H4 (cell line): ENCODE results near the gene TBCD. TPM values are rescaled to one million over a fixed set of nuclear protein-coding genes. Genes with fewer than 3 reads are reported as not detected.

ENCODE experiments used
- DNase-seq: peaks from one replicate; pipeline ENCODE4 v3.0.0-alpha.2; 2015; ENCODE audit warnings: low spot score
- total RNA-seq: library from RNA; depleted of rRNA; stranded (reverse); fragments of >200 nt; shearing (Covaris generic); gene quantifications from 2 replicates; pipeline ENCODE4 v1.2.3, GENCODE V29; 2014

Gene TBCD
- total RNA-seq, 1 experiment from 2014 or later, result 17.6 TPM

- no peak for DNase-seq
Measured at GRCh38 chr17:82832881-82833475, 81.1 kb downstream of the TBCD start.

GRCh38 chr17:82835122-82835521, 83.3 kb downstream of the TBCD start:
- no peak for DNase-seq

- DNase-seq, result no peak
Measured at GRCh38 chr17:82835766-82836512, 84.1 kb downstream of the TBCD start.

- DNase-seq, result no peak
Measured at GRCh38 chr17:82836823-82837357, 85.0 kb downstream of the TBCD start.

GRCh38 chr17:82837586-82838320, 85.9 kb downstream of the TBCD start:
- DNase-seq, result no peak

- DNase-seq, result peak; percentile 40
Measured at GRCh38 chr17:82838386-82839063, 86.7 kb downstream of the TBCD start.

- DNase-seq, result no peak
Measured at GRCh38 chr17:82839617-82840292, 87.9 kb downstream of the TBCD start, which contains the start of gene ZNF750. ZNF750 (minus strand) TSS chr17:82840022; CDS start chr17:82832454, 7,568 bp downstream.

- no peak for DNase-seq
Measured at GRCh38 chr17:82840431-82840831, 88.6 kb downstream of the TBCD start.

- DNase-seq, result no peak
Measured at GRCh38 chr17:82841921-82842596, 90.2 kb downstream of the TBCD start.

GRCh38 chr17:82843904-82844680, 92.2 kb downstream of the TBCD start:
- no peak for DNase-seq

GRCh38 chr17:82844796-82845162, 92.9 kb downstream of the TBCD start:
- DNase-seq, result no peak

- no peak for DNase-seq
Measured at GRCh38 chr17:82845163-82845807, 93.4 kb downstream of the TBCD start.

- DNase-seq, result no peak
Measured at GRCh38 chr17:82846061-82846691, 94.3 kb downstream of the TBCD start.

- DNase-seq, result no peak
Measured at GRCh38 chr17:82848022-82848592, 96.2 kb downstream of the TBCD start.

GRCh38 chr17:82849076-82849945, 97.4 kb downstream of the TBCD start:
- no peak for DNase-seq

- DNase-seq, result no peak
Measured at GRCh38 chr17:82851381-82851780, 99.5 kb downstream of the TBCD start.

GRCh38 chr17:82854226-82854625, 102.4 kb downstream of the TBCD start:
- no peak for DNase-seq

GRCh38 chr17:82856361-82856760, 104.5 kb downstream of the TBCD start:
- no peak for DNase-seq
